Measurements from ENCODE around the gene CLMN. TPM values are rescaled to one million over a fixed set of nuclear protein-coding genes. Genes with fewer than 3 reads are reported as not detected.
A peak's percentile ranks its signal among the peaks of the same experiment; 100 is the strongest.

The CLMN gene
- total RNA-seq, 1 donor from 2014 or later: 3.9 TPM

DNA sequence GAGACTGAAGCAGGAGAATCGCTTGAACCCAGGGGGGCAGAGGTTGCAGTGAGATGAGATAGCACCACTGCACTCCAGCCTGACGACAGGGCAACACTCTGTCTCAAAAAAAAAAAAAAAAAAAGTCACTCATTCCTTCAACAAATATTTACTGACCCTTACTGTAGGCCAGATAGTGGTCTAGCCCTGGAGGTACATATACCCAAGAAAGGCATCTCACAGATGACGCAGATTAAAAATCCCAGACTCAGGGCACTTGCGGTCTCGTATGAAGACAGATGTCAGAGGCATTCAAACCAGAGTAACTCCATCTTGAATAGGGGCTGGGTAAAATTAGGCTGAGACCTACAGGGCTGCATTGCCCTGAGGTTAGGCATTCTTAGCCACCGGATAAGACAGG, 44.8 kb downstream of the CLMN start:
- DNase-seq (ENCODE audit: low read depth) (no peak), FAIRE-seq (no peak)
- H3K27me3 ChIP-seq (ENCODE audit: control insufficient read depth, insufficient read depth, low read length): no peaks in the 10 kb centered on the region
- no peak overlapping the region for H3K4me3 ChIP-seq (ENCODE audit: low read depth, low read length)
- H3K36me3 ChIP-seq (ENCODE audit: control insufficient read depth, insufficient read depth, low read length): no peaks in the 10 kb centered on the region
- TF ChIP-seq CTCF (IDR thresholded peaks at IDR 0.05; ENCODE audit: insufficient read depth, low read length, severe bottlenecking): no peak

DNA sequence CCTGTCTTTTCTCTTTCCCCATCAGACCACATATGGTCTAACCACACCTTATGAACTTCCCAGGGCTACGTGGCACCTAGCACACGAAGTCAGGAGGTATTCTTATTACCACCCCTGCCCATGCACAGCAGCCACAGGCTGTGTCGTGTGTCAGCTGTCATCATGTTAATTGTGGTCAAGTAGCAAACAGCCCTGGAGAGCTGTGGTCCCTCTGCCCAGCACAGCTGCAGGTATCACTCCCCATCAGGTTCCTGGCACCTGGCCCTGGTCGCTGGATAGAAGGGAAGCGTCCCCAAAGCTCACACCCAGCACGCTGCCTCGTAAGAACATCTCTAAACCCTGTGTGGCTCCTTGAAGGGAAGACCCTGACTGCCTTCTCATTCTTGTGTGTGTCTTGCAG, 45.4 kb downstream of the CLMN start:
- FAIRE-seq: peak; percentile 7
- no peaks in the 10 kb centered on the region for H3K27me3 ChIP-seq (ENCODE audit: control insufficient read depth, insufficient read depth, low read length)
- DNase-seq (ENCODE audit: low read depth): no peak
- H3K4me3 ChIP-seq (ENCODE audit: low read depth, low read length): no peak overlapping the region
- no peak for TF ChIP-seq CTCF (IDR thresholded peaks at IDR 0.05; ENCODE audit: insufficient read depth, low read length, severe bottlenecking)
- H3K36me3 ChIP-seq (ENCODE audit: control insufficient read depth, insufficient read depth, low read length): no peaks in the 10 kb centered on the region

DNA sequence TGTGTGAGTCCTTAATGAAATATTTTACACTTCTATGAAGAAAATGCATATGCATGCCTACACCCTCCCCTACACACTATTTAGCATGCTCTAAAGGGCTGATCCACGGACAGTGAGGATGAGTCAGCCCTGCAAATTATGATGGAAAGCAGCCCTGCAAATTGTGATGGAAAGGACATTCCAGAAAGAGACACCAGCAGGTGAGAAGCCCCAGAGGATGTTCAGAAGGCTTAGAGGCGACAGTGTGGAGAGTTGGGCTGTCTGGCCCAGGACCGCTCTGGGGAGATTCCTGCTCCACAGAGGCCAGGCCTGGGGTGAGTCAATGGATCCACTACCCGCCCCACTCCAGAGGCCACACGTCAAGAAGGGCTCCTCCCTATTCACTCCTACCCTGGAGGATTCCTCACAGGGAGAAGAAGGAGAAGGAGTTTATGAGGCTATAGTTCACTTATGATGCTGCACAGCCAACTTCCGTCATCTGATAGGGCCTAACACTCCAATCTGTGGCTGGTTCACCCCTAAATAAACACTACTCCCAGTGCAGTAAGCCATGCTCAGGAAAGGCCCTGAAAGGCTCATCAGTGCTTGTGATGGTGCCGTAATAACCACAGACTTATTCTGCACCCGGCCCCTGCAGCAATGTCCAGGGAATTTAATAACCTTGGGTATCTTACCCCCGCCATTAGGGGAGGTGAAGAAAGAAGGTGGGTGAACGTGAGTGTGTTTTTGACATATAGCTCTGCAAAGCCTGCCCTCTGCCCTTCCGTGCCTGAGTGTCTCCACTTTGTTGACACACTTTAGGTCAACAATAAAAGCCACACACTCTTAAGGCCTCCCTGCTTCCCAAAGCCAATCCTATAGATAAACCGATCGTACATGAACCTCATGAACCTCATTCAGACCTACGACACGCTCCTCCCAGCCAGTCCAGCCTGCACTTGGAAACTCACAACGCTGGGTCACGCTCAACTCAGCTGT, 46.4 kb downstream of the CLMN start:
- peak; percentile 72 for DNase-seq (ENCODE audit: low read depth)
- FAIRE-seq: no peak
- Histone ChIP-seq H3K36me3 (ENCODE audit: control insufficient read depth, insufficient read depth, low read length) (no peaks in the 10 kb centered on the region), H3K4me3 (ENCODE audit: low read depth, low read length) (no peak overlapping the region), H3K27me3 (ENCODE audit: control insufficient read depth, insufficient read depth, low read length) (no peaks in the 10 kb centered on the region)
- TF ChIP-seq CTCF (IDR thresholded peaks at IDR 0.05; ENCODE audit: insufficient read depth, low read length, severe bottlenecking): no peak

GRCh38 chr14:95272057-95272456, 47.7 kb downstream of the CLMN start:
- H3K36me3 ChIP-seq (ENCODE audit: control insufficient read depth, insufficient read depth, low read length): no peaks in the 10 kb centered on the region
- DNase-seq (ENCODE audit: low read depth) (no peak), FAIRE-seq (no peak)
- no peak overlapping the region for H3K4me3 ChIP-seq (ENCODE audit: low read depth, low read length)
- no peaks in the 10 kb centered on the region for H3K27me3 ChIP-seq (ENCODE audit: control insufficient read depth, insufficient read depth, low read length)
- no peak for TF ChIP-seq CTCF (IDR thresholded peaks at IDR 0.05; ENCODE audit: insufficient read depth, low read length, severe bottlenecking)

DNA sequence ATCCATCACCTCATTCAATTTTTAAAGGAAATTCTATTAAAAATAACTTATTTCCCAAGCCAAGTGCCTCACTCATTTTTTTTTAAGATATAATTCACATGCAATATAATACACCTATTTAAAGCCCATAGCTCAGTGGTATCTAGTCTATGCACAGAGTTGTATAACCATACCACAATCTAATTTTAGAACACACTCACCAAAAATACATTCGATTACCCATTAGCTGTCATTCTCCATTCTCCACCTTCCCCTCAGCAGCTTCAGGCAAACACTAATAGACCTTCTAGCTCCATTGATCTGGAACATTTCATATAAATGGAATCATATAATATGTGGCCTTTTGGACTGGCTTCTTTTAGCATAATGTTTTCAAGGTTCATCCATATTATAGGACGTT, 49.5 kb downstream of the CLMN start:
- Histone ChIP-seq H3K36me3 (ENCODE audit: control insufficient read depth, insufficient read depth, low read length) (no peaks in the 10 kb centered on the region), H3K4me3 (ENCODE audit: low read depth, low read length) (no peak overlapping the region), H3K27me3 (ENCODE audit: control insufficient read depth, insufficient read depth, low read length) (no peaks in the 10 kb centered on the region)
- DNase-seq (ENCODE audit: low read depth) (no peak), FAIRE-seq (no peak)
- TF ChIP-seq CTCF (IDR thresholded peaks at IDR 0.05; ENCODE audit: insufficient read depth, low read length, severe bottlenecking): no peak
